Endothelial cell (in vitro differentiated cells): ENCODE data around the gene PARP4. TPM values are rescaled to one million over a fixed set of nuclear protein-coding genes. Genes with fewer than 3 reads are reported as not detected.

Experiments
- DNase-seq: peaks from one replicate; pipeline ENCODE4 v3.0.0; 2021; ENCODE audit warnings: low spot score
- H3K27ac Mint-ChIP-seq: one replicate; pipeline ENCODE4 v1.8.0; 2021; ENCODE audit warnings: mixed read lengths, inconsistent platforms; ENCODE audit not compliant: unreplicated experiment
- H3K27me3 Mint-ChIP-seq: one replicate; pipeline ENCODE4 v1.8.0; 2021; ENCODE audit warnings: mild to moderate bottlenecking, moderate library complexity, mixed read lengths, inconsistent platforms; ENCODE audit not compliant: unreplicated experiment
- H3K36me3 Mint-ChIP-seq: one replicate; pipeline ENCODE4 v1.8.0; 2021; ENCODE audit warnings: mild to moderate bottlenecking, low read depth, mixed read lengths, inconsistent platforms; ENCODE audit not compliant: unreplicated experiment
- H3K4me1 Mint-ChIP-seq: one replicate; pipeline ENCODE4 v1.8.0; 2021; ENCODE audit warnings: mild to moderate bottlenecking, mixed read lengths, inconsistent platforms; ENCODE audit not compliant: unreplicated experiment
- H3K4me3 Mint-ChIP-seq: one replicate; pipeline ENCODE4 v1.8.0; 2021; ENCODE audit warnings: mild to moderate bottlenecking, mixed read lengths, inconsistent platforms; ENCODE audit not compliant: unreplicated experiment
- H3K9me3 Mint-ChIP-seq: one replicate; pipeline ENCODE4 v1.8.0; 2021; ENCODE audit warnings: mixed read lengths, inconsistent platforms; ENCODE audit not compliant: unreplicated experiment
- CTCF ChIP-seq: fragments of 200-600 bp; sonication (generic); IDR thresholded peaks from one replicate; pipeline ENCODE4 v1.5.0; 2021; ENCODE audit warnings: antibody characterized with exemption; ENCODE audit not compliant: unreplicated experiment
- total RNA-seq: library from RNA; stranded (reverse); fragmentation: NEBNext Ultra II Directional; extraction: Animal tissue kit (Norgen Biotek cat#: 25700); gene quantifications from one replicate; pipeline ENCODE4 v1.2.1, GENCODE V29; 2021; ENCODE audit not compliant: unreplicated experiment

The PARP4 gene
- total RNA-seq, 1 donor from 2014 or later, result 31.8 TPM

GRCh38 chr13:24528816-24529398 is 16.3 kb upstream of the PARP4 start:
- H3K4me1 Mint-ChIP-seq, result peaks cover 5% of the 10 kb centered on the region
- no peak overlapping the region for H3K4me3 Mint-ChIP-seq
- H3K36me3 Mint-ChIP-seq, result no peaks in the 10 kb centered on the region
- H3K27me3 Mint-ChIP-seq, result no peaks in the 10 kb centered on the region
- no peaks in the 10 kb centered on the region for H3K9me3 Mint-ChIP-seq
- TF ChIP-seq CTCF, result no peak
- no peak for DNase-seq
- no peak overlapping the region for H3K27ac Mint-ChIP-seq

GRCh38 chr13:24527266-24527775 is 14.7 kb upstream of the PARP4 start:
- Mint-ChIP-seq H3K27me3 (no peaks in the 10 kb centered on the region), H3K4me3 (no peak overlapping the region), H3K9me3 (no peaks in the 10 kb centered on the region), H3K4me1 (peaks cover 5% of the 10 kb centered on the region), H3K36me3 (no peaks in the 10 kb centered on the region), H3K27ac (no peak overlapping the region)
- no peak for DNase-seq
- no peak for TF ChIP-seq CTCF

- Mint-ChIP-seq H3K27ac (no peak overlapping the region), H3K36me3 (no peaks in the 10 kb centered on the region), H3K4me3 (no peak overlapping the region), H3K27me3 (peaks cover 2% of the 10 kb centered on the region), H3K4me1 (peaks cover 6% of the 10 kb centered on the region), H3K9me3 (no peaks in the 10 kb centered on the region)
- no peak for DNase-seq
- no peak for TF ChIP-seq CTCF
These were observed 8.2 kb upstream of the PARP4 start for GRCh38 chr13:24520733-24521132.

- no peak overlapping the region for H3K27ac Mint-ChIP-seq
- H3K4me1 Mint-ChIP-seq, result peaks cover 10% of the 10 kb centered on the region
These were observed 4.3 kb upstream of the PARP4 start for GRCh38 chr13:24516919-24517318.

More at GRCh38 chr13:24516919-24517318, 4.3 kb upstream of the PARP4 start:
- Mint-ChIP-seq H3K27me3 (peaks cover 4% of the 10 kb centered on the region), H3K36me3 (no peaks in the 10 kb centered on the region), H3K4me3 (no peak overlapping the region), H3K9me3 (no peaks in the 10 kb centered on the region)
- no peak for TF ChIP-seq CTCF
- no peak for DNase-seq
